DLD1 (cell line): ENCODE data around the gene DPYD.

ENCODE experiments used
- in situ Hi-C: cut with HindIII; loops from 2 replicates; pipeline ENCODE4 v1.10.0; 2017; ENCODE audit warnings: low sequenced_read_pairs

Gene DPYD

GRCh38 chr1:97726386-97726785 lies 194.4 kb downstream of the DPYD start:
- in situ Hi-C loops, result no loop called here

GRCh38 chr1:97721221-97721620 lies 199.6 kb downstream of the DPYD start:
- in situ Hi-C loops, result no loop called here

- in situ Hi-C loops, result no loop called here
Measured at GRCh38 chr1:97712980-97713379, 207.9 kb downstream of the DPYD start.

DNA sequence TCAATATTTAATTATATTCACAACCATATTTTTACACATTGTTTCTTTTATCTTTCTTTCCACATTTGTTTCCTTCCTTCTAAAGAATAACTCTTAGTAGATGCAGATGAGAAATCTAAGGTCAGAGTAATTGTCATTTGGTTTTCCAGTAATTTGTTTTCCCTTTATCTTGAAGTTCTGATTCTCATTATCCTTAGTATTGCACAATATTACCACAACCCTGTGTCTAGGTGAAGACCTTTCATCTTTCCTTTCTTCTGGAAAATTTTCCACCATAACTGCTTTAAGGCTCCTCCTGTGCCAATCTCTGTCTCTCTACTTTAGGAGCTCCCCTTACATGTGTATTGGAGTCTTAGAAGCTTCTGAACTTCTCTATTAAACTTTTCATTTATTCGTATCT lies 209.0 kb downstream of the DPYD start:
- in situ Hi-C loops, result no loop called here

- in situ Hi-C loops, result no loop called here
Measured at GRCh38 chr1:97693601-97694000, 227.2 kb downstream of the DPYD start.

DNA sequence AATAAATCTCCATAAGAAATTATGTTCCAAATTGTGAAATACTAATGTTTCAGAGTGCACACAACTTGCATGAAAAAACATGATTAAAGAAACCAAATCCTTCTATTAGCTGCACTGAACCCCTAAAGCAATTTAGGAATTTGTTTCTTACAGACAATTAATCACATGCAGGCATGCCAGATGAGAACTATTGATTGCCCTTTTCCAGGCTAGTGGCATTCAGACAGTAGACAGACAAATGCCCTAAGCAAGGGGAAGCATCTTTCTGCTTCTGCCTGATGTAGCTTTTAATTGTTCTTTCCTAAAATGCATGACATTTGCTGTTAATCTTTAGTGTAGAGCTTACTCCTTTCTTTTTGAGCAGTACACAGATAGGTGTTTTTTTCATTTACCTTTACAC lies 229.5 kb downstream of the DPYD start:
- in situ Hi-C loops, result no loop called here

GRCh38 chr1:97685360-97685759 lies 235.5 kb downstream of the DPYD start:
- in situ Hi-C loops, result no loop called here

GRCh38 chr1:97680894-97681293 lies 239.9 kb downstream of the DPYD start:
- in situ Hi-C loops, result no loop called here

DNA sequence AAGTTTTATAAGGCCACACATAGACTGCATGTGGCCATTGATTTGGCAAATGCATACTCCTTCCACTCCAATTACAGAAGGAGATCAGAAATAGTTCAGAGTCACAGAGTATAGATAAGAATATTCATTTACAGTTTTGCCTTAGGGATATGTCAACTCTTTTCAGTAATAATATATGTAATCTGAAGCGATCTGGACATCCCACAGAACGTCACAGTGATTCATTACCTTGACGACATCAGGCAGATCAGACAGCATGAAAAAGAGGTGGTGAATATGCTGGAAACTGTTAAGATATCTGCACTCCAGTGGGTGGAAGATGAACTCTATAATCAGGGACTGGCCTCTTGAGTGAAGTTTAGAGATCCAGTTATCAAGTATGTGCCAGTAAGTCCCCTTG lies 240.4 kb downstream of the DPYD start:
- in situ Hi-C loops, result no loop called here

DNA sequence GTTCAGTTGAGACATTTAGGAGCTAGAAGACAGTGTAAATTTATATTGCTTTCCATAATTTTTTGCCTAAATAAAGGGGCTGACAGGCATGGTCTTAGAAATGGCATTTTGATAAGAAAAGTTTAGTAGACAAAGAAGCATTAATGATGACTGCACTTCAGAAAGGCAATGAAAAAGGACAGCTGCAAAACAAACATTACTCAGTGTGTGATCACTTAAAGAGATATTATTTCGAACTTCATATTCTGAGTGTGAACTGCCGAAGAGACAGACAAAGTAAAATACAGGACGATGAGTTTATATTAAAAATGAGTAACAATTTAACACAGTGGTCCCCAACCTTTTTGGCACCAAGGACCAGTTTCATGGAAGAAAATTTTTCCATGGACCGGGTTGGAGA lies 243.1 kb downstream of the DPYD start:
- in situ Hi-C loops, result no loop called here

GRCh38 chr1:97674517-97674916 lies 246.3 kb downstream of the DPYD start:
- in situ Hi-C loops, result no loop called here

DNA sequence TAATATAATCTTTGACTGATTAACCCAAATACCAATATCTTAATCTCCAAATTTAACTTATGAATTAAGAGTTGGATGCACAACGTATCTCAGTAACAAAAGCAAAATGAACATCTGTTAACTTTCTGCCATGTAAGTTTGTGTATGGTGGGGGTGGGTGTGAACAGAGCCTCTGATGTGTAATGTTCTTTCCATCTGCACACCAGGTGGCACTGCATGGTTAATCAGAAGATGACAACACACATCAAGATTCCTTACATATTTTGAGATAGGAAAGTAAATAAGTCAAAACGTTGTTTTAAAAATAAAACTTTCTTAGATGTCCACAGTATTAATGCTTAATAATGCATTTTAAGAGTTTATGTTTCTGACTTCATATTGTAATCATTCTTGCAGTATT lies 251.9 kb downstream of the DPYD start:
- in situ Hi-C loops, result no loop called here

DNA sequence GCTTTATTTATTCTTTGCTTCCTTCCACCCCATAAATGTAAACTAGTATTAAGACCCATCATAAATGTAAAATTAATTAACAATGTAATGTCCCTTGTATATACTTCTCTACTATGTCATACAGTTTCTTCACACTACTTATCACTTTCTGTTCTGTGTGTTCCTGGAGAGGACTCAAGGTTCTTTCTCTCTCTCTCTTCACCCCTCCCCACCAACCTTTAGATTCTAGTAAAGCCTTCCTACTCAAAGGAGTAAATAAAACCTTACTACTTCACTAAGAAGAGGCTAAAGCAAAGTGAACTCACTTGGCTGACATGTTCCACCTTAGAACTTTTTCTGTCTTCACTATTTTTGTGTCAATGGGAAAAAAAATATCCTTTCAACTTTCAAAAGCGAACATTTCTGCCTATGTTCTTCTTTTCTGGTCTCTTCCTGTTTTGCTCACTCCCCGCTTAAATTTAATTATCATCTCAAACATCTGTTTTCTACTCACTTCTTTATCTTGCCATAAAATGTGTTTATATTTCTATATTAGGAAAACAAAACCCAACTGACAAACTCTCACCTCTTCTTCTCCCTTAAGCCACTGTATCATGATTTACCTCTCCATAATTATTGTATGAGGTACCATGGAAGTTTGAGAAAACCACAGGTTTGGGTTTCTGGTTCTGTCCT lies 260.3 kb downstream of the DPYD start:
- in situ Hi-C loops, result no loop called here

- in situ Hi-C loops, result no loop called here
Measured at GRCh38 chr1:97654876-97655585, 265.8 kb downstream of the DPYD start.

DNA sequence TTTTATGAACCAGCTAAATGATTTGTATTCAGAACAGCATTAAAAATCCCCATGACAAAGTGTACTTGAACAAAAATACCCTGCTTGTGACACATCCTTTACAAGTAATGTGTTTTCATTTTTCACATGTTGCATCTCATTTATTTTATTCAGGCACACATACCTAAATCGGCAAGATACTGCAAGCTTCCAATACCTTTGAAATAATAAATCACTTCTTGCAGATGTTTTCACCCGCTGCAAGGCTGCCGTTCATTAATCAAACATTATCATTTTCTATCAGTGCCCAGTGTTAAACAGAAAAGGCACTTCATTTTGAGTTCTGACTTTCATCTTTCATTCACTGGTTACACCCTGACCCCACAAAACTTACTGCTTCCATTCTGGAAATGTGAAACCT lies 269.6 kb downstream of the DPYD start:
- in situ Hi-C loops, result no loop called here

GRCh38 chr1:97649591-97649990 lies 271.2 kb downstream of the DPYD start:
- in situ Hi-C loops, result no loop called here

- in situ Hi-C loops, result no loop called here
Measured at GRCh38 chr1:97647776-97648175, 273.1 kb downstream of the DPYD start.

DNA sequence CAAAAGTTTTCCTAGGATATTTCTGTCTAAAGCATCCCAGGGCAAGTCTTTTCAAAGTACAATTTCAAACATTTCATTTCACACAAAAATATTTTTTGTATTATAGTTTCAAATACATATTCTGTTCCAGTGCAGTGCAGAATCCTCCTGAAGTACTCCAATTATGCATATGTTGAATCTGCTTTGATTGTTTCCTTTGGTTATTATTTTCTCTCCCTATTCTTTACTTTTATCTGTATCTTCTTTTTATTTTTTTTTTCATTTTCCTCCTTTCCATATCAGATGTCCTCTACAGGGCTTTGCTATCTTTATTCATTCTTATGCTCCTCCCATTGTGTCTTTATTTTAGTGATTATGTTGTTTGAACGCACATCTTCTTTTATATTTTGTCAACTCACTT lies 274.8 kb downstream of the DPYD start:
- in situ Hi-C loops, result no loop called here

DNA sequence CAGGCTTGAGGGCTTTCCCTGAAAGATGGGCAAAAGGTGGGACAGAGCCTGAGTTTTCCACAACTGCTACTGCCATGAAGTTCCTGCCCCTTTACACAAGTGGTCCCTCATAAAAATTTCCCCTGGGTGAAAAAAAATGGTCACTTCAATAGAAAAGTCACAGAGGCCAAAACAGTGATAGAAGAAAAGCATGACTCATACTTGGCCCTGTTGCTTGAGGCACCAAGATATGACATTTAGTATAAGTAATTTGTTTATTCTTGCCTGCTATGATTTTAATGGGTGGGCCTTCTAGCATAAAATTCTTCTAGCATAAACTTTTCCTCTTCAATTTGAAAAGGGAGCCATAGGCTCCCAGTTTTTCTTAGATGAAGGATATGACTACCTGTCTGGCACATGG lies 280.2 kb downstream of the DPYD start:
- in situ Hi-C loops, result no loop called here

DNA sequence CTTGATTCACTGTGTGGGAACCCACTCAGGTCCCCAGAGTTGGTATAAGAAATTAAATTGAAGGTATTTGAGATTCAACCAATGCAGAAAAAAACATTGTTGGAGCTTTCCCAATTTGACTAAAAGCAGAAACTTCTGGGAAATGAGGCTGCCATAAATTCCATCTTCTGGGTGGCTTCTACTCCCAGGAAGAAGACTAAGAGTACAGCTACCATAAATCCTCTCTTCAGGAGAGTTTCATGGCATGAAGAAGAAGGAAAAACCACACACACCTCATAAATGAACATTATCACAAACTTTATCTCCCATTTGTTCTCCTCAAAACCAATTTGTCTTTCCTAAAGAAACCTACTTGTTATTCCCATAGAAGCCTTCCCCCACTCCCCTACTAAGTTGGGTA lies 283.9 kb downstream of the DPYD start:
- in situ Hi-C loops, result no loop called here

DNA sequence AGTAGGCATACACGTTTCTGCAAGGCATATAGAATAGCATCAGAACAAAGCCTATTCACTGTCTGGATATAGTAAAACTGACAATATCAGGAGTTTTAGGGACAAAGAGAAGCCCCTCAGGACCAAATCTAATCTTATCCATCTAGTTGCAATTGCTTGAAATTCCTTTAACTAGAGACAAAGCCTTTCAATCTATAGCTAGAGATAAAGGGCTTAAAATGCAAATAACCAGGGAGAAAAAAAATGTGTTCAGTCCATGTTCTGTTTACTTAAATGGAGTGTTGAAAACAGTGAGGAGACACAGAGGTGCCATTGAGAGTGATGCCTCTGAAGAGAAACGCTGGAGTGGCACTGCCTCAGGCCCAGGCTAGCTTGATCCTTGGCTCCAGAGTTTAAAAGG lies 286.1 kb downstream of the DPYD start:
- in situ Hi-C loops, result no loop called here

- in situ Hi-C loops, result no loop called here
Measured at GRCh38 chr1:97632776-97633175, 288.1 kb downstream of the DPYD start.

GRCh38 chr1:97632075-97632474 lies 288.8 kb downstream of the DPYD start:
- in situ Hi-C loops, result no loop called here
